MM.1S (cell line): ENCODE data around the gene CC2D2A.

Experiments used
- DNase-seq: peaks from one replicate; pipeline ENCODE4 v3.0.0-alpha.2; 2015
- H2AFZ ChIP-seq: fragments of 300-600 bp; sonication (generic); 2 replicates; pipeline ENCODE4 v1.6.0; 2016; ENCODE audit warnings: antibody characterized with exemption, low read length
- H3F3A ChIP-seq: fragments of 300-600 bp; sonication (generic); 2 replicates; pipeline ENCODE4 v1.6.1; 2016; ENCODE audit warnings: mild to moderate bottlenecking, antibody characterized with exemption, low read length, moderate library complexity, mixed read lengths; ENCODE audit not compliant: insufficient read depth
- H3K27ac ChIP-seq: fragments of 300-600 bp; sonication (generic); 2 replicates; pipeline ENCODE4 v1.5.1; 2016; ENCODE audit warnings: mild to moderate bottlenecking, low read length
- H3K27me3 ChIP-seq: fragments of 300-600 bp; sonication (generic); replicated peaks from 2 replicates; pipeline ENCODE4 v1.6.0; 2016; ENCODE audit warnings: low read length; ENCODE audit not compliant: insufficient read depth
- H3K36me3 ChIP-seq: fragments of 300-600 bp; sonication (generic); replicated peaks from 2 replicates; pipeline ENCODE4 v1.6.1; 2016; ENCODE audit warnings: mild to moderate bottlenecking, low read length, mixed read lengths; ENCODE audit not compliant: insufficient read depth
- H3K4me1 ChIP-seq: fragments of 300-600 bp; sonication (generic); 2 replicates; pipeline ENCODE4 v1.6.1; 2016; ENCODE audit warnings: low read length, mixed read lengths
- H3K4me2 ChIP-seq: fragments of 300-600 bp; sonication (generic); 2 replicates; pipeline ENCODE4 v1.6.0; 2016; ENCODE audit warnings: low read depth, low read length
- H3K4me3 ChIP-seq: fragments of 300-600 bp; sonication (generic); 2 replicates; pipeline ENCODE4 v1.5.1; 2016; ENCODE audit warnings: low read length, mixed read lengths
- H3K79me2 ChIP-seq: fragments of 300-600 bp; sonication (generic); 2 replicates; pipeline ENCODE4 v1.6.1; 2016; ENCODE audit warnings: mixed run types, low read length, mixed read lengths
- H3K9ac ChIP-seq: fragments of 300-600 bp; sonication (generic); 2 replicates; pipeline ENCODE4 v1.6.1; 2016; ENCODE audit warnings: low read length, mixed read lengths
- H3K9me2 ChIP-seq: fragments of 300-600 bp; sonication (generic); replicated peaks from 2 replicates; pipeline ENCODE4 v1.6.1; 2016; ENCODE audit warnings: mild to moderate bottlenecking, low read length, mixed read lengths; ENCODE audit not compliant: insufficient read depth
- H3K9me3 ChIP-seq: fragments of 300-600 bp; sonication (generic); replicated peaks from 2 replicates; pipeline ENCODE4 v1.6.1; 2016; ENCODE audit warnings: mild to moderate bottlenecking, low read length, mixed read lengths; ENCODE audit not compliant: insufficient read depth
- H4K20me1 ChIP-seq: fragments of 300-600 bp; sonication (generic); 2 replicates; pipeline ENCODE4 v1.6.1; 2016; ENCODE audit warnings: mild to moderate bottlenecking, low read length, moderate library complexity, mixed read lengths; ENCODE audit not compliant: insufficient read depth
- EZH2 ChIP-seq: fragments of 300-600 bp; sonication (generic); optimal IDR thresholded peaks from 2 replicates; pipeline ENCODE3; 2017; ENCODE audit warnings: low read depth, mild to moderate bottlenecking, antibody characterized with exemption, low read length, mixed read lengths
- EZH2phosphoT487 ChIP-seq: fragments of 300-600 bp; sonication (generic); IDR thresholded peaks from 2 replicates; pipeline ENCODE4 v1.6.1; 2018; ENCODE audit warnings: antibody characterized with exemption, low read length
- TF ChIP-seq, protein P1 (sequence below): fragments of 300-600 bp; sonication (generic); IDR thresholded peaks from 2 replicates; pipeline ENCODE4 v1.5.1; 2016; ENCODE audit warnings: antibody characterized with exemption, low read length, mixed read lengths

CC2D2A gene

GRCh38 chr4:15444879-15445547 lies 24.7 kb upstream of the CC2D2A start:
- Histone ChIP-seq H3K4me2 (no peak overlapping the region), H2AFZ (no peak overlapping the region), H3K36me3 (no peaks in the 10 kb centered on the region), H3K9me2 (no peaks in the 10 kb centered on the region), H3K9ac (no peak overlapping the region), H4K20me1 (no peaks in the 10 kb centered on the region), H3K27me3 (no peaks in the 10 kb centered on the region), H3K9me3 (no peaks in the 10 kb centered on the region), H3K4me1 (no peaks in the 10 kb centered on the region), H3K4me3 (no peak overlapping the region), H3F3A (no peaks in the 10 kb centered on the region), H3K79me2 (no peaks in the 10 kb centered on the region), H3K27ac (no peak overlapping the region)
- TF ChIP-seq EZH2phosphoT487 (no peak), EZH2 (no peak)
- TF ChIP-seq, protein P1, sequence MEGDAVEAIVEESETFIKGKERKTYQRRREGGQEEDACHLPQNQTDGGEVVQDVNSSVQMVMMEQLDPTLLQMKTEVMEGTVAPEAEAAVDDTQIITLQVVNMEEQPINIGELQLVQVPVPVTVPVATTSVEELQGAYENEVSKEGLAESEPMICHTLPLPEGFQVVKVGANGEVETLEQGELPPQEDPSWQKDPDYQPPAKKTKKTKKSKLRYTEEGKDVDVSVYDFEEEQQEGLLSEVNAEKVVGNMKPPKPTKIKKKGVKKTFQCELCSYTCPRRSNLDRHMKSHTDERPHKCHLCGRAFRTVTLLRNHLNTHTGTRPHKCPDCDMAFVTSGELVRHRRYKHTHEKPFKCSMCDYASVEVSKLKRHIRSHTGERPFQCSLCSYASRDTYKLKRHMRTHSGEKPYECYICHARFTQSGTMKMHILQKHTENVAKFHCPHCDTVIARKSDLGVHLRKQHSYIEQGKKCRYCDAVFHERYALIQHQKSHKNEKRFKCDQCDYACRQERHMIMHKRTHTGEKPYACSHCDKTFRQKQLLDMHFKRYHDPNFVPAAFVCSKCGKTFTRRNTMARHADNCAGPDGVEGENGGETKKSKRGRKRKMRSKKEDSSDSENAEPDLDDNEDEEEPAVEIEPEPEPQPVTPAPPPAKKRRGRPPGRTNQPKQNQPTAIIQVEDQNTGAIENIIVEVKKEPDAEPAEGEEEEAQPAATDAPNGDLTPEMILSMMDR: no peak
- no peak for DNase-seq

DNA sequence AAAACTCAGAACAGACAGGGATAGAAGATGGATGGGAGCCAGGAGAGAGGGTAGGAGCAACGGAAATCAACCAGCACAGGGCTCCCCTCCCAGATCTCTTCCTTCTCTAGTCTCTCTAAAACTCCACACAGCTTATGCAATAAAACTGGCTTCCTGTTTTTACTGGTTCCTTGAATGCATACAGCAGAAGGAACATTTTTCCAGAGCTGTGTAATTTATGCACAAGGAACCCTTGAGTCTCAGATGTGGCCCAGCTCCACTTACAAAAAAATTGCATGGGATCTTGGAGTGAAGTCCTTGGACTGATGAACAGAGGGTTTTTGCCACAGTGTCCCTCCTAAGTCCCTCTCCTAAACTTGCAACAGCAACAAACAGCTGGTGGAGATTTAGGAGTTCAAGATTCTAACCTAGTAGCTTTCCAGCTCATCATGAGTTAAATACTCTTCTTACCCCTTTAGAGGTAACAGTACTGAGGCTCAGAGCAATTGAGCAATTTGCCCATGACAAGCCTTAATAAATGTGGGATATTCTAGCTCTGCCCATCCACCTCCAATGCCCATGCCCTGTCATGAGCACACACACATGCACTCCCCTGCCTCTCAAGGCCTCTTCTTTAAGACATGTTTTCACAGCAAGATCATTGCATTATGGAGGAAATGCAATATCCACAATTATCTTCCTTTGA lies 18.4 kb upstream of the CC2D2A start:
- H2AFZ ChIP-seq: no peak overlapping the region
- H3K9ac ChIP-seq: no peak overlapping the region
- no peak for DNase-seq
- H4K20me1 ChIP-seq: no peaks in the 10 kb centered on the region
- H3F3A ChIP-seq: no peaks in the 10 kb centered on the region
- no peaks in the 10 kb centered on the region for H3K9me3 ChIP-seq
- no peaks in the 10 kb centered on the region for H3K4me1 ChIP-seq
- no peak overlapping the region for H3K4me2 ChIP-seq
- H3K9me2 ChIP-seq: no peaks in the 10 kb centered on the region
- no peaks in the 10 kb centered on the region for H3K27me3 ChIP-seq
- no peak overlapping the region for H3K27ac ChIP-seq
- no peaks in the 10 kb centered on the region for H3K36me3 ChIP-seq
- no peak overlapping the region for H3K4me3 ChIP-seq
- no peaks in the 10 kb centered on the region for H3K79me2 ChIP-seq
- TF ChIP-seq EZH2phosphoT487 (no peak), EZH2 (no peak)
- TF ChIP-seq, protein P1: no peak

- Histone ChIP-seq H3K4me2 (no peak overlapping the region), H2AFZ (no peak overlapping the region), H3K79me2 (no peaks in the 10 kb centered on the region), H3K36me3 (no peaks in the 10 kb centered on the region), H3K9me2 (no peaks in the 10 kb centered on the region), H3K9me3 (no peaks in the 10 kb centered on the region), H3K27me3 (no peaks in the 10 kb centered on the region), H4K20me1 (no peaks in the 10 kb centered on the region), H3K4me1 (no peaks in the 10 kb centered on the region), H3K4me3 (no peak overlapping the region), H3K9ac (no peak overlapping the region), H3F3A (no peaks in the 10 kb centered on the region), H3K27ac (no peak overlapping the region)
- DNase-seq: no peak
- TF ChIP-seq EZH2: no peak
- TF ChIP-seq EZH2phosphoT487: no peak
- TF ChIP-seq, protein P1: no peak
Observed at GRCh38 chr4:15451866-15452765, 17.6 kb upstream of the CC2D2A start.
